Measurements from ENCODE around the gene BEST2. TPM values are rescaled to one million over a fixed set of nuclear protein-coding genes. Genes with fewer than 3 reads are reported as not detected.

BEST2 gene
- total RNA-seq, 2 donors from 2014 or later, result not detected

Small RNAs within 50 kb of the gene (microRNA-seq; reads per million reads assigned to microRNA genes)
- gene MIR5684, result 0 reads per million in 2 donors

Other genes starting within 250 kb of the BEST2 start
- 10 to 100 TPM in 1 of 2 donors, 1 to 10 TPM in 1; 7.7 to 11.9 TPM for gene ZNF564, start 200.3 kb upstream of the BEST2 start, total RNA-seq
- 1 to 10 TPM; 4.1 to 4.4 TPM for gene ZNF490, start 141.0 kb upstream of the BEST2 start, total RNA-seq
- 10 to 100 TPM; 18.9 to 21.5 TPM for gene ZNF791, start 140.9 kb upstream of the BEST2 start, total RNA-seq
- gene MAN2B1, start 85.0 kb upstream of the BEST2 start, total RNA-seq, result 10 to 100 TPM; 42.1 to 55.8 TPM
- gene WDR83, start 85.0 kb upstream of the BEST2 start, total RNA-seq, result 1 to 10 TPM; 7.8 to 8.0 TPM
- 10 to 100 TPM; 38.4 to 51.9 TPM for gene DHPS, start 69.9 kb upstream of the BEST2 start, total RNA-seq
- gene GNG14, start 63.8 kb upstream of the BEST2 start, total RNA-seq, result not detected
- gene FBXW9, start 55.2 kb upstream of the BEST2 start, total RNA-seq, result 1 to 10 TPM; 1.4 to 2.3 TPM
- 10 to 100 TPM; 33.8 to 53.6 TPM for gene TNPO2, start 27.9 kb upstream of the BEST2 start, total RNA-seq
- 100 to 1,000 TPM; 112 to 122 TPM for gene TRIR, start 17.1 kb upstream of the BEST2 start, total RNA-seq
- gene GET3, start 14.3 kb upstream of the BEST2 start, total RNA-seq, result 10 to 100 TPM; 51.2 to 52.5 TPM
- gene HOOK2, start 23.8 kb downstream of the BEST2 start, total RNA-seq, result 10 to 100 TPM; 16.8 to 28.8 TPM
- gene JUNB, start 39.7 kb downstream of the BEST2 start, total RNA-seq, result 100 to 1,000 TPM in 1 of 2 donors, 10 to 100 TPM in 1; 46.6 to 216 TPM
- 100 to 1,000 TPM; 525 to 629 TPM for gene PRDX2, start 50.0 kb downstream of the BEST2 start, total RNA-seq
- gene THSD8, start 50.3 kb downstream of the BEST2 start, total RNA-seq, result 1 to 10 TPM; 1.8 to 3.2 TPM
- 1 to 10 TPM; 5.6 to 8.1 TPM for gene RNASEH2A, start 54.8 kb downstream of the BEST2 start, total RNA-seq
- gene RTBDN, start 82.8 kb downstream of the BEST2 start, total RNA-seq, result not detected
- gene MAST1, start 86.7 kb downstream of the BEST2 start, total RNA-seq, result under 1 TPM; 0.29 to 0.37 TPM
- gene DNASE2, start 129.7 kb downstream of the BEST2 start, total RNA-seq, result 10 to 100 TPM; 19.9 to 23.6 TPM
- gene KLF1, start 135.4 kb downstream of the BEST2 start, total RNA-seq, result not detected
- 10 to 100 TPM; 23.7 to 26.1 TPM for gene GCDH, start 139.4 kb downstream of the BEST2 start, total RNA-seq
- not detected for gene SYCE2, start 167.5 kb downstream of the BEST2 start, total RNA-seq
- gene FARSA, start 181.9 kb downstream of the BEST2 start, total RNA-seq, result 10 to 100 TPM; 31.8 to 49.1 TPM
- 100 to 1,000 TPM; 627 to 707 TPM for gene CALR, start 186.8 kb downstream of the BEST2 start, total RNA-seq
- gene RAD23A, start 194.1 kb downstream of the BEST2 start, total RNA-seq, result 100 to 1,000 TPM; 113 to 131 TPM
- 10 to 100 TPM; 25.5 to 28.1 TPM for gene GADD45GIP1, start 205.4 kb downstream of the BEST2 start, total RNA-seq
- 1 to 10 TPM; 5.2 to 7.0 TPM for gene DAND5, start 217.8 kb downstream of the BEST2 start, total RNA-seq
- 100 to 1,000 TPM; 117 to 133 TPM for gene NFIX, start 243.7 kb downstream of the BEST2 start, total RNA-seq